Tibial artery (tissue), 4 donors: Measurements from ENCODE around the gene LENEP.

Experiments
- DNase-seq, 2 donors: peaks; one replicate each; pipeline ENCODE4 v3.0.0-alpha.2; 2019
- H3K27ac ChIP-seq, 2 donors: fragments of 200-600 bp; sonication (generic) in 1 of 2; 1 replicate in 1 of 2; 2 replicates in 1 of 2; pipeline ENCODE4 v1.5.1; 2018 to 2019; ENCODE audit warnings: mild to moderate bottlenecking in 1 of 2
- H3K27me3 ChIP-seq, 2 donors: fragments of 200-600 bp; sonication (generic) in 1 of 2; one replicate each; pipeline versions ENCODE4 v1.5.1 to v1.6.0; 2016 to 2019
- H3K36me3 ChIP-seq, 3 donors: fragments of 200-600 bp; sonication (generic) in 2 of 3; one replicate each; pipeline ENCODE4 v1.5.1; 2016 to 2019; ENCODE audit warnings: mild to moderate bottlenecking in 2 of 3
- H3K4me1 ChIP-seq, 4 donors: fragments of 200-600 bp; sonication (generic) in 2 of 4; 1 replicate in 3 of 4; 2 replicates in 1 of 4; pipeline ENCODE4 v1.5.1; 2016 to 2019
- H3K4me3 ChIP-seq, 2 donors: fragments of 200-600 bp; sonication (generic) in 1 of 2; 1 replicate in 1 of 2; 2 replicates in 1 of 2; pipeline ENCODE4 v1.5.1; 2018 to 2019; ENCODE audit warnings: mild to moderate bottlenecking in 2 of 2
- H3K9me3 ChIP-seq, 3 donors: fragments of 200-600 bp; sonication (generic) in 1 of 3; one replicate each; pipeline ENCODE4 v1.5.1; 2016 to 2019
- CTCF ChIP-seq, 2 experiments: fragments of 200-600 bp in 1 of 2; fragments of 450-650 bp in 1 of 2; IDR thresholded peaks; one replicate each; pipeline ENCODE4 v1.5.1; 2017 to 2019; ENCODE audit warnings: antibody characterized with exemption in 2 of 2, mild to moderate bottlenecking in 1 of 2, moderate library complexity in 1 of 2
- intact Hi-C: fragments of 100-400 bp; cut with DNase I; formaldehyde crosslinking; loops from one replicate; pipeline ENCODE4 v1.15.0; 2023; ENCODE audit warnings: low total_unique reads

LENEP gene

GRCh38 chr1:155017041-155017945, 23.9 kb downstream of the LENEP start:
- H3K9me3 ChIP-seq, result no peaks in the 10 kb centered on the region
- H3K27me3 ChIP-seq, result no peaks in the 10 kb centered on the region
- H3K36me3 ChIP-seq, result peaks cover 0 to 34% (median 24%) of the 10 kb centered on the region in 3 donors
- peak; percentile 99 for TF ChIP-seq CTCF (IDR thresholded peaks at IDR 0.05)
- intact Hi-C loops, result loop anchor here (5.0 kb wide), 1 partner anchor 55 kb away; the partner anchor contains the start of gene PYGO2
- peak overlapping the region; percentile 83 to 88 for H3K27ac ChIP-seq
- peak; percentile 80 to 96 for DNase-seq
- peak overlapping the region; percentile 47 to 59 for H3K4me3 ChIP-seq
- peaks cover 0 to 31% (median 24%) of the 10 kb centered on the region in 4 donors for H3K4me1 ChIP-seq

DNA sequence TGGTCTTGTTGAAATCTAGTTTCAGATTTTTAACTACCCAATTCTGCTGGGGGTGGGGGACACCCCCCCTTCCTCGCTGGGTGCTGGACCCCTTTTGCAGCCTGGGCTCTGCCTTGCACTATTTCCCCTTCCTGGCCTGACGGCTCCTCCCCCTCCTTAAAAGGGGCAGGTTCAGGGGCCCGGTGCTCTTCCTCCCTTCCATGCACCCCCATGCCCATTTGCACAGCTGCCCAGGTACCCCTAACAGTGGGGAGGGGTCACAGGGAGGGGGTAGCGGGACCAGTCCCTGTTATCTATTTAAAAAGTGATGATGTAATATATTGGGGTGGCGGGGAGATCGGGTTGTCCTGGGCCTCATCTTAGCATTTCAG, 24.5 kb downstream of the LENEP start:
- H3K36me3 ChIP-seq, result peaks cover 0 to 34% (median 24%) of the 10 kb centered on the region in 3 donors
- TF ChIP-seq CTCF (IDR thresholded peaks at IDR 0.05), result no peak
- H3K4me3 ChIP-seq, result peak overlapping the region; percentile 47 to 59
- peak in 1 of 2 donors; percentile 65 for DNase-seq
- peak overlapping the region; percentile 83 to 88 for H3K27ac ChIP-seq
- peaks cover 0 to 25% (median 19%) of the 10 kb centered on the region in 4 donors for H3K4me1 ChIP-seq
- H3K27me3 ChIP-seq, result no peaks in the 10 kb centered on the region
- intact Hi-C loops, result loop anchor here (5.0 kb wide), 1 partner anchor 56 kb away; the partner anchor contains the start of gene PYGO2
- no peaks in the 10 kb centered on the region for H3K9me3 ChIP-seq

GRCh38 chr1:155018617-155019348, 25.4 kb downstream of the LENEP start:
- Histone ChIP-seq H3K27me3 (no peaks in the 10 kb centered on the region), H3K27ac (peak overlapping the region in 1 of 2 donors; percentile 83), H3K36me3 (peaks cover 0 to 29% (median 24%) of the 10 kb centered on the region in 3 donors), H3K4me3 (no peak overlapping the region), H3K4me1 (peaks cover 0 to 20% (median 18%) of the 10 kb centered on the region in 4 donors), H3K9me3 (no peaks in the 10 kb centered on the region)
- DNase-seq, result peak in 1 of 2 donors; percentile 59
- intact Hi-C loops, result loop anchor here (5.0 kb wide), 1 partner anchor 56 kb away; the partner anchor contains the start of gene PYGO2
- no peak for TF ChIP-seq CTCF (IDR thresholded peaks at IDR 0.05)

GRCh38 chr1:155019377-155020245, 26.2 kb downstream of the LENEP start:
- peaks cover 0 to 21% (median 20%) of the 10 kb centered on the region in 3 donors for H3K36me3 ChIP-seq

More at GRCh38 chr1:155019377-155020245, 26.2 kb downstream of the LENEP start:
- Histone ChIP-seq H3K27ac (no peak overlapping the region), H3K4me3 (no peak overlapping the region), H3K27me3 (no peaks in the 10 kb centered on the region), H3K4me1 (peaks cover 0 to 20% (median 18%) of the 10 kb centered on the region in 4 donors), H3K9me3 (no peaks in the 10 kb centered on the region)
- no peak for TF ChIP-seq CTCF (IDR thresholded peaks at IDR 0.05)
- DNase-seq, result peak in 1 of 2 donors; percentile 56
- intact Hi-C loops, result loop anchor here (5.0 kb wide), 1 partner anchor 57 kb away; the partner anchor contains the start of gene PYGO2
